Kasumi-1 (cell line): ENCODE data around the gene NUDT2.

ENCODE experiments used
- DNase-seq, 2 experiments: peaks; one replicate each; lab custom pipeline; 2025; lab: John Stamatoyannopoulos, UW

The NUDT2 gene

GRCh38 chr9:34370970-34371880, 41.9 kb downstream of the NUDT2 start:
- DNase-seq: no peak

GRCh38 chr9:34371886-34372466, 42.6 kb downstream of the NUDT2 start:
- no peak for DNase-seq

GRCh38 chr9:34372467-34373011, 43.2 kb downstream of the NUDT2 start:
- no peak for DNase-seq

- no peak for DNase-seq
These were observed 44.4 kb downstream of the NUDT2 start for GRCh38 chr9:34373749-34374148.

- DNase-seq: no peak
These were observed 45.0 kb downstream of the NUDT2 start for GRCh38 chr9:34374339-34374738.

- no peak for DNase-seq
These were observed 45.7 kb downstream of the NUDT2 start for GRCh38 chr9:34374905-34375552.

- peak; percentile 13 to 14 for DNase-seq
These were observed 46.7 kb downstream of the NUDT2 start for GRCh38 chr9:34375901-34376595.

GRCh38 chr9:34376596-34377403, 47.4 kb downstream of the NUDT2 start, which contains the start of gene MYORG:
Gene MYORG, minus strand, starts transcription at chr9:34376898. Its CDS starts 3,955 bp downstream, at chr9:34372943.
- DNase-seq: peak; percentile 96 to 97

GRCh38 chr9:34377404-34377746, 48.0 kb downstream of the NUDT2 start:
- no peak for DNase-seq

GRCh38 chr9:34378376-34379060, 49.1 kb downstream of the NUDT2 start:
- DNase-seq: no peak

GRCh38 chr9:34379334-34380033, 50.1 kb downstream of the NUDT2 start:
- peak; percentile 84 to 92 for DNase-seq

- DNase-seq: no peak
These were observed 50.7 kb downstream of the NUDT2 start for GRCh38 chr9:34380034-34380510.

- peak; percentile 50 to 56 for DNase-seq
These were observed 51.3 kb downstream of the NUDT2 start for GRCh38 chr9:34380511-34381315.

- no peak for DNase-seq
These were observed 52.0 kb downstream of the NUDT2 start for GRCh38 chr9:34381323-34381722.

GRCh38 chr9:34382054-34382453, 52.7 kb downstream of the NUDT2 start:
- DNase-seq: no peak

GRCh38 chr9:34382879-34383278, 53.5 kb downstream of the NUDT2 start:
- DNase-seq: no peak

GRCh38 chr9:34383904-34384303, 54.5 kb downstream of the NUDT2 start:
- DNase-seq: no peak

GRCh38 chr9:34384368-34385165, 55.2 kb downstream of the NUDT2 start:
- DNase-seq: no peak
